NCI-H460 (cell line): ENCODE results near the gene BCAM. TPM values are rescaled to one million over a fixed set of nuclear protein-coding genes. Genes with fewer than 3 reads are reported as not detected.
"Not testable (repeated sequence)": the region's sequence is repeated elsewhere in the genome, so short reads cannot be mapped to it uniquely, and the experiment has no call there.

Experiments used
- DNase-seq: peaks from one replicate; pipeline ENCODE4 v3.0.0-alpha.2; 2016; ENCODE audit warnings: low read depth; ENCODE audit errors: extremely low read depth
- total RNA-seq: library from RNA; depleted of rRNA; stranded (reverse); fragments of >200 nt; shearing (Covaris generic); gene quantifications from 2 replicates; pipeline ENCODE4 v1.2.3, GENCODE V29; 2014

Gene BCAM
- total RNA-seq, 1 experiment from 2014 or later, result 2.3 TPM

- no peak for DNase-seq
These were observed 5.6 kb downstream of the BCAM start for GRCh38 chr19:44814517-44814916.

DNA sequence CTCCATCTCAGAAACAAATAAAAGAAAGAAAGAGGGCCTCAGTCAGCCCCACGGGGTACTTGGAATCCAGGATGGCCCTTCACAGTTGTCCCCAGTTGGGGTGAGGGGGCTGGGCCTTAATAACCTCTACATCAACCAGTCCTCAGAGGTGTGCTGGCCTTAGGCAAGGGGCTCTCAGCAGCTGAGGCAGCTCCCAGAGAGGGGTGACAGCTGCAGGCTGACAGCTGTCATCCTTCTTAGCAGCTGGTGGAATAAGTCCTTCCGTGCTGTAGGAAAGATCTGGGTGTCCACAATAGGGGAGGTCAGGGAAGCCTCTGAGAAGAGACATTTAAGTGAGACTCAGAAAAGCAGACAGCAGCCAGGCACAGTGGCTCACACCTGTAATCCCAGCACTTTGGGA lies 7.4 kb downstream of the BCAM start:
- DNase-seq, result no peak

DNA sequence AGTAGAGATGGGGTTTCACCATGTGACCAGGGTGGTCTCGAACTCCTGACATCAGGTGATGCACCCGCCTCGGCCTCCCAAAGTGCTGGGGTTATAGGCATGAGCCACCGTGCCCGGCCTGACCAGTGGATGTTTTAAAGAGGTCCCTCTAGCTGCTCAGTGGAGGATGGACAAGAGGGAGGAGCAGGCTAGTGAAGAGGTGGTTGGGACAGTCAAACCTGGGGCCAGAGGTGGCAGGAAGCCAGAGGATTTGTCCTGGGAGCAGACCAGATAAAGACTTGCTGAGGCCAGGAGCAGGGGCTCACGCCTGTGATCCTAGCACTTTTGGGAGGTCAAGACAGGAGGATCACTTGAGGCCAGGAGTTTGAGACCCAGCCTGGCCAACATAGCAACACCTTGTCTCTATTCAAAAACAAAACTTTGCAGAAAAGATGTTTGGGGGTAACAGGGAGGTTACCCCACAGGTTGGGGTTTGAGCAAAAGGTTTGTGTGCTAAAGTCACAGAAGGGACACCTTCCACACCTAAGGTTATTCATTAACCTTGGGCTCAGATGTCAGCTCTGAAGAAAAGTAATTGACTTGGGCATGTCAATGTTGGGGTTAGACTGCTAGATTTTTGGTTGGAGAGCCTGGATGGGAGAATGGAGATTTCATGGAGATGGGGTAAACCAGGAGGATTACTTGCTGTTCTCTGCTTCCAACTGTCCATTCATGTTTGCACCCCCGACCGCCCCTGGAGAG lies 9.0 kb downstream of the BCAM start:
- DNase-seq, result no peak

DNA sequence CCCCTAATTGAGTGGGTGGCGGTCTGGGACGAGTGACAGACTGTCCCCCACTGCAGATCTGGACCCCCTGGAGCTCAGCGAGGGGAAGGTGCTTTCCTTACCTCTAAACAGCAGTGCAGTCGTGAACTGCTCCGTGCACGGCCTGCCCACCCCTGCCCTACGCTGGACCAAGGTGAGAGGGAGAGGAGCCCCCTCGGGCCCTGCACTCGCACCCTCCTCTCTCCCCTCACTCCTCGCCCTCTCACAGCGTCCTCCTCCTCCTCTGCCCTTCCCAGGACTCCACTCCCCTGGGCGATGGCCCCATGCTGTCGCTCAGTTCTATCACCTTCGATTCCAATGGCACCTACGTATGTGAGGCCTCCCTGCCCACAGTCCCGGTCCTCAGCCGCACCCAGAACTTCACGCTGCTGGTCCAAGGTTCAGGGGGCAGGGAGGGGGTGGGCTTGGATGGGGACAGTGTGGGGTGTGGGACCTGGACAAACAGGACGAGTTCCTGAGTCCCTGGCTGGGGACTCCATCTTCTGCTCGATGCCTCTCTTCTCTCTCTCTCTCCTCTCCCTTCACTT lies 9.6 kb downstream of the BCAM start:
- no peak for DNase-seq

DNA sequence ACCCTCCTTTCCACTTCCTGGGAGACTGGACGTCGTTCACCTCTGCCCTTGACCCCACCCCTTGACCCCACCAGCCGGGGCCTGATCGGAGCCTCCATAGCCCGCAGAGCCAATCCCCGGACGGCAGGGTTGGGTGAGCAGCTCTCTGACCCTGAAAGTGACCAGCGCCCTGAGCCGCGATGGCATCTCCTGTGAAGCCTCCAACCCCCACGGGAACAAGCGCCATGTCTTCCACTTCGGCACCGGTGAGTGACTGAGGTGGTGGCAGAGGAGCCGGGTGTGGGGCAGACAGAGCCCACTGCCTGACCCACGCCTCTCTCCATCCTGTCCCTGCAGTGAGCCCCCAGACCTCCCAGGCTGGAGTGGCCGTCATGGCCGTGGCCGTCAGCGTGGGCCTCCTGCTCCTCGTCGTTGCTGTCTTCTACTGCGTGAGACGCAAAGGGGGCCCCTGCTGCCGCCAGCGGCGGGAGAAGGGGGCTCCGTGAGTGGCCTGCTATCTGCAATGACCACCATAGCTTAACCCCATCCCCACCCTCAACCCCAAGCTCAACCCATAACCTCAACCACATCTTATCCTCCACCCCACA lies 10.4 kb downstream of the BCAM start:
- DNase-seq, result no peak

DNA sequence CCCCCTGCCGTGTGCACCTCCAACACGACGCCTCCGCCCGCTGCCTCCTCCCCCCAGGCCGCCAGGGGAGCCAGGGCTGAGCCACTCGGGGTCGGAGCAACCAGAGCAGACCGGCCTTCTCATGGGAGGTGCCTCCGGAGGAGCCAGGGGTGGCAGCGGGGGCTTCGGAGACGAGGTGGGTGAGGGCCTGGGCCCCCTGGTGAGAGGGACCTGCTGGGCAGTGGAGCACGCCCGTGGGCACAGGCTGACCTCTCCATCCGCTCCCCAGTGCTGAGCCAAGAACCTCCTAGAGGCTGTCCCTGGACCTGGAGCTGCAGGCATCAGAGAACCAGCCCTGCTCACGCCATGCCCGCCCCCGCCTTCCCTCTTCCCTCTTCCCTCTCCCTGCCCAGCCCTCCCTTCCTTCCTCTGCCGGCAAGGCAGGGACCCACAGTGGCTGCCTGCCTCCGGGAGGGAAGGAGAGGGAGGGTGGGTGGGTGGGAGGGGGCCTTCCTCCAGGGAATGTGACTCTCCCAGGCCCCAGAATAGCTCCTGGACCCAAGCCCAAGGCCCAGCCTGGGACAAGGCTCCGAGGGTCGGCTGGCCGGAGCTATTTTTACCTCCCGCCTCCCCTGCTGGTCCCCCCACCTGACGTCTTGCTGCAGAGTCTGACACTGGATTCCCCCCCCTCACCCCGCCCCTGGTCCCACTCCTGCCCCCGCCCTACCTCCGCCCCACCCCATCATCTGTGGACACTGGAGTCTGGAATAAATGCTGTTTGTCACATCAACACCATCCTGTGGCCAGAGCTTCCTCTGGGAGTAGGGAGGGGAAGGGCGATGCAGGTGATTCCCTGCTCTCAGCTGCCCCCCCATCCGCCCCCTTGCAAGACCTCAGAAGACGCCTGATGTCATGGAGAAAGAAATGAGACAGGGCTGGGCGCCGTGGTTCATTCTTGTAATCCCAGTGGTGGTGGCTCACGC lies 12.0 kb downstream of the BCAM start:
- DNase-seq, result no peak

GRCh38 chr19:44822177-44822576 lies 13.3 kb downstream of the BCAM start:
- DNase-seq, result no peak

- no peak for DNase-seq
These were observed 13.9 kb downstream of the BCAM start for GRCh38 chr19:44822670-44823372.

DNA sequence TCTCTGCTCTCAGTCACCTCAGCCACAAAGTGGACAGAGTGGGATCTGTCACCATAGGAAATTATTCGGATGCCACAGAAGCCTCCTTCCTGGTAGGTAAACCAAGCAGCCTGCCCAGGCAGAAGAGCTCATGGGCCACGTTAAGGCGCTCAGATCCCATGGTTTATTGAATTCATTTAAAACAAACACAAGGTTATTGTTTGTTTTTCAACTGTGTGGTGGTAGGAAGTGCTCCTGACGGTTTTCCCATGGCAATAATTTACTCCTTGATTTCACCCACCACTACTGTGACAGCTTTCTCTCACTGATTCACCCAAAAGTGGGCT lies 14.4 kb downstream of the BCAM start:
- DNase-seq, result no peak

GRCh38 chr19:44824761-44825160 lies 15.9 kb downstream of the BCAM start:
- no peak for DNase-seq

- not testable (repeated sequence) for DNase-seq
These were observed 24.0 kb downstream of the BCAM start for GRCh38 chr19:44832875-44833274.

DNA sequence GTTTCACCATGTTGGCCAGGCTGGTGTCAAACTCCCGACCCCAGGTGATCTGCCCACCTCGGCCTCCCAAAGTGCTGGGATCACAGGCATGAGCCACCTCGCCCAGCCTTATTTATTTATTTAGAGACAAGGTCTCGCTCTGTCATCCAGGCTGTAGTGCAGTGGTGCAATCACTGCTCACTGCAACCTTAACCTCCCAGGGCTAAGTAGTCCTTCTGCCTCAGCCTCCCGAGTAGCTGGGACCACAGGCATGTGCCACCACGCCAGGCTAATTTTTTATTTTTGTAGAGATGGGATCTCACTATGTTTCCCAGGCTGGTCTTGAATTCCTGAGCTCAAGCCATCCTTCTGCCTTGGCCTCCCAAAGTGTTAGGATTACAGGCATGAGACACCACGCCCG lies 25.5 kb downstream of the BCAM start:
- not testable (repeated sequence) for DNase-seq

DNA sequence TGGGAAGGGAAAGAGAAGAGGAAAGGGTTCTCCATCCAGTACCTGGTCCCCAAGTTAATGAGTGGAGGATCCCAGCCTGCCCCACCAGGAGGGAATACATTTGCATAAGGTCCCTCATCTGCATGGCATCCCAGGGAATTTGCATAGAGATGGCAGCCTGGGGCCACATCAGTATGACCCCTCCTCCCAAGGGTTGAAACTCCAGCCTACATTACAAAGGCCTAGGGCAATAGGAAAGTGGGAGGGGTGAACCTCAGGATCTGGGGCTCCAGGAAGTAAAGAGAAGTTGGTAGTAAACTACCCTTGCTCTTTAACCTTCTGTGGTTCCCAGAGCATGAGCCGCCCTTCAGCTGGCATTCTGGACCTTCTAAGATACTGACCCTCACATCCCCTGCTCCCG lies 30.4 kb downstream of the BCAM start:
- DNase-seq, result no peak

- DNase-seq, result no peak
These were observed 31.9 kb downstream of the BCAM start for GRCh38 chr19:44840811-44841210.

DNA sequence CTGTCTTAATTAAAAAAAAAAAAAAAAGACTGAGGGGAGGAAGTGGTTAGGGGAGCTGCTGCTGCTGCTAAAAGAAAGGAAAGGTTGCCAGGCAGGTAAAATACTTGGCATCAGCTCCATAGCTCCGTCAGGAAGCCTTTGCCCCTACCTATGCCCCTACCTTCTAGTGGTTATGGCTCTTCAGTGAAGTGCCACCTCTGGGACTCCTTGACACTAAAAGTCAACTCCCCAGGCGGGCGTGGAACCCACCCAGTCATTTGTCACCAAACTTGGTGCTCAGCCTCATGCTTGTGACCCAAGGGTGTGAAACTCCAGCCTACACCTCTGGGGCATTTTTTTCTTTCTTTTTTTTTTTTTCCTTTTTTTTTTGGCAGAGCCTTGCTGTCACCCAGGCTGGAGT lies 32.3 kb downstream of the BCAM start:
- no peak for DNase-seq

- DNase-seq, result no peak
These were observed 36.3 kb downstream of the BCAM start for GRCh38 chr19:44845286-44845611.

DNA sequence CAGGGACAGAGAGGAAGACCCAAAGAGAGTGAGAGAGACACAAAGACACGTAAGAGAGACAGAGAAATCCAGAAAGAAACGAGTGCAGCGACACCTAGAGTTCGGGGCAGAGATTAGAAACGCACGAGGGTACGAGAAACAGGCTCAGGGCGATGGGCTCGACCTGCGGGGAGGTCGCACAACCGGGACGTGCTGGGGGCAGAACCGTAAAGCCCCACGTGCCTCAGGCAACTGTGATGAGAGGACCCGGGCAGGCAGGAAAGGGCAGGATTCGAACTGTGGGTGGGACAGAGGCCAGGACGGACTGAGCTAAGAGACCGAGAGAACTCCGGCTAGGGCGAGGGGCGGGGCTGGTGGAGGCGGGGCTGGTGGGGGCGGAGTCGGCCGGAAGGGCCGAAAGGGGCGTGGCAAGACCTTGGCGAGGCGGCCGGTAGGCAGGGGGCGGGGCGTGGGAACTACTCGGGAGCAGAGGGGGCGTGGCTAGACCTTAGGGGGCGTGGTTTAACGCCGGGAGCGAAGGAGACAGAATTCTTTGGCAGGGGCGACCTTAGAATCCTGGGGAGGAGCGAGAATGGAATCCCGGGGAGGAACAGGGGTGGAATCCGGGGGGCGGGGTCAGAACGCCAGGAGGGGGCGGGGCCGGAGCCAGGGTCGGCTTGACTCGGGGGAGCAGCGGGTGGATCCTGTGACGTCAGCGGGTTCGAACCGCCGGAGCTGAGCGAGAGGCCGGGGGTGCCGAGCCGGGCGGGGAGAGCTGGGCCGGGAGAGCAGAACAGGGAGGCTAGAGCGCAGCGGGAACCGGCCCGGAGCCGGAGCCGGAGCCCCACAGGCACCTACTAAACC lies 36.9 kb downstream of the BCAM start, which contains the start of gene NECTIN2:
TSS of gene NECTIN2 (plus strand) at position 686 of the 843 bp plus-strand sequence. CDS start 229 bp downstream, outside the sequence.
- peak; percentile 96 for DNase-seq

DNA sequence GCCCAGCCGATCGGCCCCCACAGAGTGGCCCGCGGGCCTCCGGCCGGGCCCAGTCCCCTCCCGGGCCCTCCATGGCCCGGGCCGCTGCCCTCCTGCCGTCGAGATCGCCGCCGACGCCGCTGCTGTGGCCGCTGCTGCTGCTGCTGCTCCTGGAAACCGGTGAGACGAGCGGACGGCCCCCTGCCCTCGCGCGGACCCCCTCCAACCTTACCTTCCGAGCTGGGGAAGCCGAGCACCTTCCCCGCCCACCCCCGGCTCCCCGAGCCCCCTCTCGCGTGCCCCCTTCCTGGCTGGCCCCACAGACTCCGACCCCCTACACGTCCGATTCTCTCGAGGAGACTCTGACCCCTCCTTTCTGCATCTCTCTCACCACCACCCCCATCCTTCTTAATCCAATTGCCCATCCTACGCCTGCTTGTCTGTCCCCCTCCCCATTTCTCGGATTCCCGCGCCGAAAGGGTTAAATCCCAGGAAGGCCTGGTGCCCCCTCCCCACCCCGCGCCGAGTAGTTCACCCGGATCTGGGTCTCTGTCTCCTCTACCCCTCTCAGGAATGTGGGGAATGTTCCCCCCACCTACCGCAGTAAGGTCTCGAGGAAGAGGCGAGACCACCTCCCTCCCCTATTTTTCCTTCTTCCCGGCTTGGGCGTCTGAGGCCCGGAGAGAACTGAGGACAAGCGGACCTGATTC lies 37.7 kb downstream of the BCAM start:
- no peak for DNase-seq
